ENCODE results near the gene MT1A.
A peak's percentile ranks its signal among the peaks of the same experiment; 100 is the strongest.
"Not testable (repeated sequence)": the region's sequence is repeated elsewhere in the genome, so short reads cannot be mapped to it uniquely, and the experiment has no call there.

Gene MT1A

DNA sequence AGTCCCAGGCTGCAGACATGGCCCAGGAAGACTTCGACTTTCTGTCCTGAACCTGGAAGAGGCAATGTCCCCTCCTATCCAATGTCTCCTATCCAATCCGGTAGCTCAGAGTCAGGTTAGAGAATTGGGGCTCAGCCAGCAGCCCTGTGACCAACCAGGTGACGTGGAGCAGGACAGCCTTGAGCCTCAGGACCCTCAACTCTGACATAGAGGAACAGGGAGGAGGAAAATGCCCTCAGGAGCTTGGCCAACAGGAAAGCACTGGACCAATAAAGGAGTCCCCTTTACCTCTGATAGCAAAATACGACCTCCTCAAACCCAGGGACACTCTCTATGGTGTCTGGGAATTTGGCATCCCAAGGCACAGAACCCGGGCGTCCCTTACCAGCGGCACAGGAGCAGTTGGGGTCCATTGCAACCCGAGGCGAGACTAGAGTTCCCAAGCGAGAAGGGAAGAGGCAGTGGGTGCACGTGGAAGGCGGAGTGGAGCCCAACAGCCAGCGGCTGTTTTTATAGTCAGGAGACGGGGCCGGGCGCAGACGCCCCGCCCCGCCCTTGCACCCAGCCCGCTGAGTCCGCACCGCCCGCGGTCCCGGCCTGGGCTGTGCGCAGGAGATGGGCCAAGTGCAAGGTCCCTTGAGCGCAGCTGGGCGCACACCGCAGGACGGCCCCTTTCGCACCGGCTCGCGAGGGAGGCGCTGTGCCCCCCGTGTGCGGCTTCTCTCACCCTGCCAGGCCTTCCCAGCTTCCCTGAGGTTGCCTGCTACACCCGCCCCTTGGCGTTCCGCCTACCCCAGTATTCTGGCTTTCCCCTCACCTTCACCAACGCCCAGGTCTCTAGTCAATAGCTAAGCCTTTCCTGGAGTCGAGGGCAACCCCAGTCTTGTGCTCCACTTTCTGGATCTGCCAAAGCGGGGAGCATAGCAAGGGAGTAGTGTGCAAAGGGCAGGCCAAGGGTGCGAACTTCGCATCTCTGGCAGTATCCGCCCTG, 29.4 kb downstream of the MT1A start, which contains the start of gene MT1G:
TSS of gene MT1G (minus strand) at position 485 of the 991 bp plus-strand sequence. CDS start at position 413, 72 bp downstream.
- H3K4me1 Mint-ChIP-seq: peaks cover 13% of the 10 kb centered on the region
- H3K9me3 Mint-ChIP-seq: no peaks in the 10 kb centered on the region

GRCh38 chr16:56669005-56669839, 30.8 kb downstream of the MT1A start, which contains the start of gene MT1H:
Gene MT1H, plus strand, starts transcription at chr16:56669814. Its CDS starts 71 bp downstream, at chr16:56669885.
- DNase-seq: no peak
- H3K27ac Mint-ChIP-seq: no peak within 1 kb of the TSS
- no peak within 1 kb of the TSS for H3K4me3 Mint-ChIP-seq
- TF ChIP-seq CTCF (IDR thresholded peaks at IDR 0.05): no peak
- H3K27me3 Mint-ChIP-seq (ENCODE audit: low read depth, poor library complexity): peaks cover 100% of the 10 kb centered on the region
- peaks cover 7% of the 10 kb centered on the region for H3K4me1 Mint-ChIP-seq
- no peaks in the 10 kb centered on the region for H3K36me3 Mint-ChIP-seq (ENCODE audit: low read depth)
- H3K9me3 Mint-ChIP-seq: no peaks in the 10 kb centered on the region

More for the DNA sequence above, 29.4 kb downstream of the MT1A start, which contains the start of gene MT1G:
- peaks cover 100% of the 10 kb centered on the region for H3K27me3 Mint-ChIP-seq (ENCODE audit: low read depth, poor library complexity)
- H3K36me3 Mint-ChIP-seq (ENCODE audit: low read depth): no peaks in the 10 kb centered on the region
- DNase-seq: peak; percentile 40
- no peak for TF ChIP-seq CTCF (IDR thresholded peaks at IDR 0.05)
- no peak within 1 kb of the TSS for H3K4me3 Mint-ChIP-seq
- no peak within 1 kb of the TSS for H3K27ac Mint-ChIP-seq

DNA sequence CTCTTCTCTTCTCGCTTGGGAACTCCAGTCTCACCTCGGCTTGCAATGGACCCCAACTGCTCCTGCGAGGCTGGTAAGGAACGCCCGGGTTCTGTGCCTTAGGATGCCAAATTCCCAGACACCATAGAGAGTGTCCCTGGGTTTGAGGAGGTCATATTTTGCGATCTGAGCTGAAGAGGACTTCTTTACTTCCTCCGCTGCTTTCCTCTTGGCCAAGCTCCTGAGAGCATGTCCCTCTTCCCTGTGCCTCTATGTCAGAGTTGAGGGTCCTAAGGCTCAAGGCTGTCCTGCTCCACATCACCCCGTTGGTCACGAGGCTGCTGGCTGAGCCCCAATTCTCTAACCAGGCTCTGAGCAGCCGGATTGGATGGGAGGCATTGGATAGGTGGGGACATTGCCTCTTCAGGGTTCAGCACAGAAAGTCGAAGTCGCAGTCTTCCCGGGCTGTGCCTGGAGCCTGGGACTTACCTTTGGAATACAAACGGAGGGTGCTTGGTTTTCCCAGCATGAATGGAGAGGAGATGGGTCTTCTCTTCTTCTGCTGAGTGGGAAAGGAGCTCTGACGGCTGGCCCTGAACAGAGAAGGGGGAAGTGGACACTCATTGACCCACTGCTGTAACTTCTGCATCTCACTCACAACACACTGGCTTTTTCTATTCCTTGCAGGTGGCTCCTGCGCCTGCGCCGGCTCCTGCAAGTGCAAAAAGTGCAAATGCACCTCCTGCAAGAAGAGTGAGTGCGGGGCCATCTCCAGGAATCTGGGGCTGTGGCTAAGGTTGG, 31.6 kb downstream of the MT1A start:
- Mint-ChIP-seq H3K36me3 (ENCODE audit: low read depth) (no peaks in the 10 kb centered on the region), H3K27ac (no peak overlapping the region), H3K27me3 (ENCODE audit: low read depth, poor library complexity) (peaks cover 100% of the 10 kb centered on the region), H3K4me3 (no peak overlapping the region), H3K9me3 (no peaks in the 10 kb centered on the region), H3K4me1 (peaks cover 7% of the 10 kb centered on the region)
- no peak for DNase-seq
- TF ChIP-seq CTCF (IDR thresholded peaks at IDR 0.05): no peak

DNA sequence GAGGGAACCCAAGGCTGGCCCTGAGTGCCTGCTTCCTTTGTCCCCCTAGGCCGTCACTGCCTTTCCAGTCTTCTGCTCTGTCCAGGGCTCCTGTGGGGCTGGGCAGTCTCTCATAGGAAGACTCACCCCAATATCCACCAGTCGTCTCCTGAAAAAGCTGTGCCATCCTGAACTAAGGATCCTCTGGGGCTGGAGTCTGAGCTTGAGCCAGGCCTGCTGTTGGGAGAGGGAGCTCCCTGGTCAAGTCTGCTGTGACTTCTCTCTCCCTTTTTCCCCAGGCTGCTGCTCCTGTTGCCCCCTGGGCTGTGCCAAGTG, 32.1 kb downstream of the MT1A start:
- H3K36me3 Mint-ChIP-seq (ENCODE audit: low read depth): no peaks in the 10 kb centered on the region
- H3K9me3 Mint-ChIP-seq: no peaks in the 10 kb centered on the region
- H3K27me3 Mint-ChIP-seq (ENCODE audit: low read depth, poor library complexity): peaks cover 100% of the 10 kb centered on the region
- H3K27ac Mint-ChIP-seq: no peak overlapping the region
- TF ChIP-seq CTCF (IDR thresholded peaks at IDR 0.05): no peak
- peaks cover 12% of the 10 kb centered on the region for H3K4me1 Mint-ChIP-seq
- H3K4me3 Mint-ChIP-seq: no peak overlapping the region
- DNase-seq: no peak

- peaks cover 100% of the 10 kb centered on the region for H3K27me3 Mint-ChIP-seq (ENCODE audit: low read depth, poor library complexity)
- not testable (repeated sequence) for H3K36me3 Mint-ChIP-seq (ENCODE audit: low read depth); DNase-seq; H3K27ac Mint-ChIP-seq; H3K9me3 Mint-ChIP-seq; H3K4me3 Mint-ChIP-seq
- peaks cover 22% of the 10 kb centered on the region for H3K4me1 Mint-ChIP-seq
Measured at GRCh38 chr16:56671691-56672090, 33.2 kb downstream of the MT1A start.

- not testable (repeated sequence) for H3K9me3 Mint-ChIP-seq; DNase-seq; H3K4me3 Mint-ChIP-seq; H3K36me3 Mint-ChIP-seq (ENCODE audit: low read depth); H3K27ac Mint-ChIP-seq
- H3K27me3 Mint-ChIP-seq (ENCODE audit: low read depth, poor library complexity): peaks cover 100% of the 10 kb centered on the region
- H3K4me1 Mint-ChIP-seq: peaks cover 23% of the 10 kb centered on the region
Measured at GRCh38 chr16:56672171-56672570, 33.7 kb downstream of the MT1A start.

Measured in nephron progenitor cell (in vitro differentiated cells).